Activated CD4-positive, alpha-beta T cell treated with anti-CD3 and anti-CD28 coated beads, Interleukin-2, Interleukin-6, amounts not matched to agents 100 ng/mL and 50 ng/mL, durations not matched to agents 16 hours and 8 hours (primary cell): ENCODE data around the gene AATK.

Experiments
- DNase-seq: peaks from one replicate; pipeline ENCODE4 v3.0.0-alpha.2; 2020

The AATK gene

DNA sequence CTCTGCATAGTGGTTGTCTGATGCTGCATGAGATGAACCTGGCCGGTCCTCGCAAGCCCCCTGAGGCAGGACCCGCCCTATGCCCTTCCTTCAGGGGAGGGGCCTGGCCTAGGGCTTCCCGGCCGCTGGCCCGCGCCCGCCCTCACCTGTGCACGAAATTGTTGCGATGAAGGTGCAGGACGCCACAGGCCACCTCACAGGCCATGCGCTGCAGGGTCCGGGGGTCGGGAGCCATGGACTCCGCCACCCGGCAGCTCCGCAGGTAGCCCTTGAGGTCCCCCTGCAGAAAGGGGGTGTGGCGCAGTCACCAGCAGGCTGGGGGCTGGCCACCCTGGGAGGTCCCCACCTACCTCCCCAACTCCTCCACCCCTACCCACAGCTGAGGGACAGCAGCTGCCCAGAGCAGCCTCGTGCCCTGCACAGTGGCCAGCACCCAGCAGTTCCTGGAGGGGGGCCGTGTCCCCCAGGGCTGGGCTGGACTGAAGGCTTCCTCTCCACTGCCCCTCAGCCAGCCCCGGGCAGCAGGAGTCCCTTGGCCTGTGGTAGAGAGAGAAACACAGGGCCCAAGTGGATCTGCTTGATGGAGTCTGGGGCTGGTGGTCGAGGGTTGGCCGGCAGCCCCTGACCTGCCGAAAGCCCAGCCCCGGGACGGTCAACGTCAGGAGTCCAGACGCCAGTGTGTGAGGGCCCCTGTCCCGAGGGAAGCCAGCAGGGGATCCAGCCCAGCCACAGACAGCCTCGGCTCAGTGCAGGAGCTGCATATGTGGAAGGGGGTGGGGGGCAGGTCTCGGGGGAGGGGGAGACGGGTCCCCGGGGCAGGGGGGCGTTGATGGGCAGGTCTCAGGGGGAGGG lies 39.5 kb downstream of the AATK start:
- no peak for DNase-seq

DNA sequence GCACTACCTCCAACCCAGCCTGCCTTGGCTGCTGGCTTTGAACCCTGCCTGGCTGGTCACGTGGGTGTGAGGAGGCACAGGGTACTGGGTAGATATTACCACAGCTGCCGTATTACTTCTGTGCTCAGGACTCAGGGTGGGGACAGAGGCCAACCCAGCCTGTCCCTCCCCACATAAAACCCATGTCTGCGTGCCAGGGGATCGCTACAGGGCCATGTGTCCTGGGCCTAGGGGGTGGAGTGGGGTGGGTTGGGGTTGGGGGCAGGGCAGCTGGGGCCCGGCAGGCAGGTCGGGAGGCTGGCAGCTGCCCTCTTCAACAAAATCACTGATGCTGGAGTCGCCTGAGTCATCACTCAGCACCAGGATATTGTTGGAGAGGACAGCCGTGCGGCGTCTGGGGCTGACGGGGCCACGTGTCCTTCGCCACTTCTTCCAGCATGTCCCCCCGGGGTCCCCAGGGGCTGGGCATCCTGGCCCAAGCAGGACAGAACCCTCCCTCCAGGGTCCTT lies 40.4 kb downstream of the AATK start:
- DNase-seq = no peak

DNA sequence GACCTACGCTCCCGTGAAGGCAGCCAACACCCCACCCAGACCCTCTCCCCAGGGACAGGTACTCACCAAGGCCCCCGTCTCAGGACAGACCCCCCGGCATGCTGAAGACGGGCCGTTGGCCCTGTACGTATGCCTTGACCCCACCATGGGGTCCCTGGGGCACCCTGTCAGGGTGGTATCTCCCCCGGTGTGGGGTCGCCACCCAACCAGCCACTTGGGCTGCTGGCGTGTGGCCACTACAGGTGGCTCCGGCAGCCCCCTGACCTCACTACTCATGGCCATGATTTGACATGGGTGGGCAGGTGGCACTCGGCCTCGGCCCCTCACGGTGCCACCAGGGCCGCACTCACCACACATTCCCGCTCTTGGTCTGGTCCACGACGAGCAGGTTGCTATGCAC lies 41.6 kb downstream of the AATK start:
- no peak for DNase-seq

DNA sequence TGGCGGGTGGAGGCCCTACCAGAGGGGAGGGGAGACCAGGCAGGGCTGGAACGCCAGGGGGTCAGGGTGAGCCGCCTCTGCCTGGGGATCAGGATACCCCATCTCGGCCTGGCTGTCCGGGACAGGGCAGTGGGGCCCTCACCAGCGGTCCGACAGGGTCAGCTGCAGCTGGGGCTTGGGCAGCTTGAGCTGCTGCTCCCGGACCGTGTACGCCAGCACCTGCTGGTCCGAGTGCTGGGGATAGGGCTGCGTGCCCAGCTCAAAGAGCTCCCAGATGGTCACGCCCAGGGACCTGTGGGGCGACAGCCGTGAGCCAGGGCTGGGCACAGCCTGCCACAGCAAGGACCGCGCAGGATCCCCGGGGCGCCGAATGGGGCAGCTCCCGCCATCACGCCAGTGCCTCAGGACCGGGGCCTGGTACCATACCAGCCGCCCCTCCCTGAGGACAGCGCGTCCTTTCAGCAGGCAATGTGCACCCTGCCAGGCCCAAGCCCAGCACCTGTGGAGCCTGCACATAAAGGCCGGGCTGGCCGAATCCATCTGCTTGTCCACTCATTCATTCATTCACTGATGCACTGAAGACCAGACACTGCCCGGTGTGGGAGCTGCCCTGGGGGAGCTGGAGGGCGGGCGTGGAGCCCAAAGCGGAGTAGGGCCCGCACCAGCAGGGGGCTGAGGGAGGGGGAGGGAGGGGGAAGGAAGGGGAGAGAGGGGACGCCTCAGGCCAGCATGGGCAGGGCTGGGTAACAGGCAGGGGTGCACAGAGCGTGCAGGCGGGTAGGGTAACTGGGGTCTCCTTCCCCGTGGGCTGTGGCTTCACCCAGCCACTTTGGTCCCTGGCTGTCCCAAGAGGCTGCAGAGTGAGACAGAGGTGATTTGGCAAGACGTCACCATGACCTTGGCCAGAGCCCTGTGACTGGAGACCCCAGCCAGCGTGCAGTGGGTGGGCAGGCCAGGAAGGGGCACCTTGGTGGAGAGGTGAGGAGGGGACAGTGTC lies 42.7 kb downstream of the AATK start:
- no peak for DNase-seq

DNA sequence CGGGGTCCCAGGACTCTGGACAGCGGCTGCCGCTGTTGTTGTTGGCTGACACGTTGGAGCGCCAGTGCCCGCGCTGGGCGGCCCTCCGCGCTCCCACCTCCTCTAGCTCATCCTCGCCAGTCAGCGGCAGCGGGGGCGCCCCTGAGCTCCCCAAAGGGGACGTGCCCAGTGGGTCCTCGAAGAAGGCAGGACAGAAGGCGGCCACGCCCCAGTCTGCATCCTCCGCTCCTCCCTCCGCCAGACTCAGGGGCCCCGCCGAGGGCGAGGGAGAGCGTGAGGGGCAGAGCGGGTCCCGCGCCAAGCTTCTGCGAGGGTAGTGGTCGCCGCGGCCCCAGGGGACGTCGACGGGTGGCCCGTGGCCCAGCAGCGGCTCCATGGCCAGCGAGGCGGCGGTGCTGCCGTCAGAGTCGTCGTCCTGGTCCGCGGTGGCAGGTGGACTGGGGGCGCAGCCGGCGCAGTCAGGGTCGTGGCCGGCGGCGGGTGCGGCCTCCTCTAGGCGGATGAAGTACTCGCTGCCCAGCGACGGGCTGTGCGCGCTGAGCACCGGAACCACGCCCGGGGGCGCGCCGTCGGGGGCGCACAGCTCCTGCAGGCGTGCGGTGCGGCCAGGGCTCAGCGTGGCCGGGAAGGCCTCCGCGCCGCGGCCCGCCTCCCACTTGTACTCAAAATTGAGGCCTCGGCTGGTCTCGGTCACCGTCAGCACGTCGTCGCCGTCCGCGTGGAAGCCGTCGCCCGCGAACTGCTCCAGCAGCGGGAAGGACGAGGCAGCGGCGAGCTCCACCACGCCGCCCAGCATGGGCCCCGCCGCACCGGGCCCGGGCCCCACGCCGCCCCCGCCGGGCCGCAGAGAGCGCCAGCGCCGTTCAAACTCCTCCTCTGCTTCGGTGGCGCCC lies 43.9 kb downstream of the AATK start:
- no peak for DNase-seq

DNA sequence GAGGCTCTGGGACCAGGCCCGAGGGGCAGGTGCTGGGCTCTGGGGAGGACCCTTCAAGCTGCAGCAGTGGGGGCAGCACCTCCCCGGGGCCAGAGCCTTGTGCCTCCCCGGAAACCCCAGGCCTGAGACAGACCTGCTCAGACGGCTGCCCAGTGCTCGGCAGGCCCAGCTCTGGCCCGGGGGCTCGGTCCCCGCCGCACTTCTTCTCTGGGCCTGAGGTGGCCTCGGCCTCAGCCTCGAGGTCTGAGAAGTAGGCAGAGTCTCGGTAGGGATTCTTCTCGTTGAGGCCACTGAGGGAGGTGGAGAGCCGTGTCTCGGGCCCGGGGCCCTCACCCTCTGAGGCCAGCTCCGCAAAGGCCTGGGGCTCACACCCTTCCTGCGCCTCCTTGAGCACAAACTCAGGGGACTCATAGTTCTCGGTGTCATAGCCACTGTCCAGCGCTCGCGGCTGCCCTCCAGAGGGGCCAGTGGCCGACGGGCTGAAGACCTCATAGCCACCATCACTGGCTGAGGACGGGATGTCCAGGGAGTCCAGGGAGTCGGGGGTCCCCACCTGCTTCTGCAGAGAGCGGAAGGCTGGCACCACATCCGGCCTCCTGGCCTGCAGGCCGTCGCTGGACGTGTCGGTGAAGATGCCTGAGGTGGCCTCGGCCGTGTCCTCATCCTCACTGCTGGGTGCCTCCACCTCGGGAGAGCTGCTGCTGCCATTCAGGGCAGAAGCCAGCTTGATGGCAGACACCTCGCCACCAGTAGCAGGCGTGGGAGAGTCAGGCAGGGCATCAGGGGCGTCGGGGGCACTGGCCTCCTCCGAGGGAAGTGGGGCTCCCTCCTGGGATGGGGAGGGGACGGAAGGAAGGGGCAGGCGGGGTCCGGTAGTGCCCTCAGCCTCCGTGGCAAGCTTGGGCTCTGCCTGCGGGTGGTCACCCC lies 45.1 kb downstream of the AATK start:
- DNase-seq = no peak

DNA sequence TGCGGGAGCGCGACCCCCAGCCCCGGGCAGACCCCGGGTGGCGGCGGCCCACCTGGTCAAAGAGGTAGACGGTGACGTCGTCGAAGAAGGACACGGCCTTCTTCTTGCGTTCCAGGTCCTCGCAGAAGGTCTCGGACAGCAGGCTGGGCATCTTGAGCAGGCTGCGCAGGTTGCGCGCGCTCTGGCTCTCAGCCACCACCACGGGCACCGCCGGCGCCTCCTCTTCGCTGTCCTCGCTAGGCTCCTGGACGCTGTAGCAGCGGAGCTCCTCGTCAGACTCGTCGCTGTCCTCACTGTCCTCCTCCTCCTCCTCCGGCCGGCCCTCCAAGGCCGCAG lies 45.9 kb downstream of the AATK start:
- DNase-seq = no peak

DNA sequence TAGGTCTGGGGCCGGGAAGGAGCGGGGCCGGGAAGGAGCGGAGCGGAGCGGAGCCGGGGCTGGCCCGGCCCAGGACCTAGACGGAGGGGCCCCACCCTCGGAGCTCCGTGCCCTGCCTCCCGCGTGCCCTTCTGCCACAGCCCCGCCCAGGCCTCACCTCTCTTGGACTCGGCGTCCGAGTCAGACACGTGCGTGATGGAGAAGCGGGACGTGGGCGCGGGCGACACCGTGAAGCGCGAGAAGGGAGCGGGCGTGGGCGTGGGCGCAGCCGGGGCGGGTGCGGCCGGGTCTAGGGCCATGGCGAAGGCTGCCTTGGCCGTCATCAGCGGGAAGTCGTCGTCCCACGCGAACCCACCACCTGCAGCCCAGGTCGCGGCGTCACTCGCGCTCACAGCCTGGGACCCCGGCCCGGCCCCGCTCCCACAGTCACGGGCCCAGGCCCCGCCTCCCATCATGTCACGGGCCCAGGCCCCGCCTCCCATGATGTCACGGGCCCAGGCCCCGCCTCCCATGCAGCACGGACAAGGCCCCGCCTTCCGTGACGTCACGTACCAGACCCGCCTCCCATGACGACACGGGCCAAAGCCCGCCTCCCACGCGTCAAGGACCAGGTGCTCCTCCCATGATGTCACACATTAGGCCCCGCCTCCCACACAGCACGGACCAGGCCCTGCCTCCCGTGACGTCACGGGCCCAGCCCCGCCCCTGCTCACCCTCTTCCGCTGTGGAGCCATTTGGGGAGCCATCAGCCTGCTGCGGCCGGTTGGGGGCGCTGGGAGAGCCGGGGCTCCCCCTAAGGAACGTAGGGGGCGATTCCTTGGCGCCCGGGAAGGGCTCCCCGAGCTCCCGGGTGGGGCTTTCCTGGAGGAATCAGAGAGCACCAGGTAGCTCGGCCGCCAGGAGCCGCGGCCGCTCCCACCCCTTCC lies 46.5 kb downstream of the AATK start:
- DNase-seq = peak; percentile 90

DNA sequence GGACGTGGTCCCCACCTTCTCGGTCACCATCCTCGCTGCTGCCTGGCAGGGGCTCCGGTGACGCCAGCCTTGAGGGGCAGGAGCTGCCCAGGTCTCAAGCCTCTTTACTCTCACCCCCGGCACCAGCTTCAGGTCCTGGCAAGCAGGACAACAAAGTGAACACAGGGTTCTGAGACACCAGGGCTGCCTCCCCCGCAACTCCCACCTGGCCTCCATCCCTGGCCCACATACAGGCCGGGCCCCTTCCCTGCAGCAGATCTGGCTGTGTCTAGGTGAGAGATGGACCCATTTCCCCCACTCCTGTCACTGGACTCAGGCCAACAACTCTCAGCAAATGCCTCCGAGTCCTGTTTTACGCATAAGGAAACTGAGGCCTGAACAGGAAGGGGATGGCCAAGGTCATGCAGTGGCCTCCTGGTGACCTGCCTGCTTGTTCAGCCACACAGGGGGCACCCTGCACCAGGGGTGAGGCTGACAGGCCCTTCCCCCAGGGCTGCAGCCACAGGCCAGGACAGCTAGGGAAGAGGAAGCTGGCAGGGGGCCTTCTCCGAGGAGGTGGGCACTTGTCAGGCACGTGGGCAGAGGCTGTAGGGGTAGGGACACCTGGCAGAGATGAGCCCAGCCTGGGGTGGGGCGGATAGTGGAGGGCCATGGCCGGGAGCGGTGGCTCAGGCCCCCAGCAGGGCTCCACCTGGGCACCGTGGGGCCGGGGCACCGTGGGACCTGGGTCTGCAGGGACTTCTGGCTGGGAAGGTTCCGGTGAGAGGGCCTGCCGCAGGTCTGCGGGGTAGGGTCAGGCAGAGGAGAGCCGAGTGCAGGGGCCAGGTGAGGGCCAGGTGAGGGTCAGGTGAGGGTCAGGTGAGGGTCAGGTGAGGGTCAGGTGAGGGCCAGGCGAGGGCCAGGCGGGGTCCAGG lies 47.5 kb downstream of the AATK start:
- no peak for DNase-seq

DNA sequence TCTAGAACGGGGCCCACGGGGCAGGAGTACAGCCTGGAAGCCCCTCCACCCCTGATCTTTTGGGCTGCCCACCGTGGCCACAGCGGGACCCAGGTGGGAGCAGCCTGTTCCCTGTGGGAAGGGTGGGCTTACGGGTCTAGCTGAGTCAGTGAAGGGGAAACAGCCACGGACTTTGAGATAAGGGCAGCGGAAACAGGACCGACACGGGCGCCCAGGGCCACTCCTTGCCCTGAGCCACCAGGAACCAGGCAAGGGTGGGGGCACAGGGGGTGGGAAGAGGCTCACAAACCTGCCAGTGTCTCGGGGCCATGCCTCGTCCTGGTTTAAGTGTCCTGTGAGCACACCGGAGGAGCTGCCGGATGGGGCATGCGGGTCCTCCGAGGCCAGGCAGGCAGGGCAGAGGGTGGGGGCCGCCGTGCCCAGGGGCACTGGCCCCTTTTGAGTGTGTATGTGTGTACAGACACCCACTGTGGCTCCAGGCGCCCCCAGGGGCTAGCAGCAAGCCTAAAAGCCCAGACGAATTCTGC lies 48.3 kb downstream of the AATK start:
- no peak for DNase-seq

DNA sequence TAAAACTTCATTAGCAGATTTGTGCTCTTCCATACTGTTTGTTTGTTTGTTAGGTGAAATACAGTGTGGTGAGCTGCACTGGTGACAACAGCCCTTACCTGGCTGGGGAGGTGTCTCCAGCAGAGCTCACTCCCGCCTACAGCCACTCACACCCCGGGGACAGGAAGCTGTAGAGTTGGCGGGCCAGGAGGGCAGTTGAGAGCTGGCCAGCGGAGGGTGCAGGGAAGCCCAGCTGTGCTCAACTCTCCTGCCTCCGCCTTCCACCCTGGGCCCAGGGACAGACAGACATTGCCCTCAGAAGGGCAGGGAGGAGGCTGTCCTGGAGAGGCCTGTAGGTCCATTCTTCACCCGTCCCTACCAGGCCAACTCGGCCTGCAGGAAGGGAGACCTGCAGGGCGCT lies 49.3 kb downstream of the AATK start:
- DNase-seq = no peak

DNA sequence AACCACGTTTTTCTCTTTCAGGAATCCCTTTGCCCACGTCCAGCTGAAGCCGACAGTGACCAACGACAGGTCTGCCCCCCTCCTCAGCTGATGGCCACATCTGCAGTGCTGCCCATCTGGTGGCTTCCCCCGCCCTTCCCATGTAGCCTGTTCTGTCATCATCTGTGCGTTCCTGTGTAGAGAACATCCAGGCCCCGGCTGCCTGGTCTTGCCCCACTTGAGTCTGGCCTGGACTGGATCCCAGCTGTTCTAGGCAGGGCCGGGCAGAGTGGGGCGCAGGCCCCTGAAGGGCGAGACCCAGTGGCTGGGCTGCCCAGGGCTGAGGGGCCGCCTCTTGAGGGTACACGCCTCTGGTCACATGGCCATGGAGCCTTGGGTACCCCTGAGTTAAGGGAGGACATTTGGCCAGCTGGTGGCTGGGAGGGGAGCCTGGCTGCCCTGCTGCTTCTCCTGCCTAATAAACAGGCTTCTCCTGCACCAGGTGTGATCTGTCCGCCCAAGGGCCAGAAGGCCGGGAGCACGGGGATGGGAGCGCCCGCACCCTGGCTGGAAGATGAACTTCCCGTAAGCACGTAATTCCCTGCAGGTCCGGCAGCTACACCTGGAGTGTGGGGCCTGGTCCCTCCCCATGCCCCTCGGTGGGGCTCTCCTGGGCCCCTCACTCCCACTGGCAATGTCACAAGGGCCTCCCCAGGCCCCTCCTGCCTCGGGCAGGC lies 50.1 kb downstream of the AATK start:
- no peak for DNase-seq

DNA sequence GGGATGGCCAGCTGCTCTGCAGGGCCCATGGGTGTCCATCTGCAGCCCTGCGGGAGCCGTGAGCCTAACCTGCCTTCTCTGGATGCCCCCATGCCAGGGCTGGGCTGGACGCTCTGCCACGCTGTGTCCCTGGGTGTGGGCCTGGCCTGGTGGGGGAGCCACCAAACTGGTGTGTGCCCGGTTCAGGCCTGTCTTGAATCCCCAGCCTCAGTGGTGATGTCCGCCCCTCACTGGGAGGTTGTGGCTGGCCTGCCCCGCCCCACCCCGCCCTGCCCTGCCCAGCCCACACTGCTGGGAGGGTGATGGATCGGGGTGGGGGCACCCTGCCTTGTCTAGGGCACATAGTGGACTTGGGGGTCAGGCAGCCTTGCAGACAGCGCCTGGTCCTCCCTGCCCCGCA lies 50.8 kb downstream of the AATK start:
- no peak for DNase-seq

DNA sequence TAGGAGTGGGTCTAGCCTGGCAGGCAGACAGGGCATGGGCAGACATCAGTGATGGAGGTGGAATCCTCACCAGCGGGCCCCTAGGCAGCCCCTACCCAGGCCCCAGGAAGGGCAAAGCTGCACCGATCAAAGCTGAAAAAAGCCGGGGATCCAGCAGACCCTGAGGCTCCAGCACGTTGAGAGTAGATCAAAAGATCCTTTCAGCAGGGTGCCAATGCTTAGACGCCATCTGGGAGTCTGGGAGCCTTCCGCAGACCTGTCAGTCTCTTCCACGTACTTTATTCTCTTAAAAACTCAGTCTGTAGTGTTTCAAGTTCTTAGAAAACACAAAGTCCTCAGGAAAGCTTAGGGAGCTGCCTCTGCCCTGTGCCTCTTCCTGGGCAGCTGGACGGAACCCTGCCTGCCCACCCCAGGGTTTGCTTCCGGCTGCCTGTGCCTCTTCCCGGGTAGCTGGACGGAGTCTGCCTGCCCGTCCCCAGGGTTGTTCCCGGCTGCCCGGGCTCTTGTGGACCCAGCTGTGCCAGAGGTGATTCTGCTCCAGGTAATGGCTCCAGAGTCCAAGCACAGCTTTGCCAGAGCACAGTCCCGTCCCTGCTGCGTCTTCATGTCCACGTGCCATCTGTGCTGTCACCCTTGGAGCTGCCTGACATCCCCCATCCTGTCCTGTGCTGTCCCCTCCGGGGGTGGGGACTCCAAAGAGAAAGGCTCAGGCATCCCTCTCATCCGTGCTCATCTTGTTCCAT lies 51.5 kb downstream of the AATK start:
- DNase-seq = no peak

DNA sequence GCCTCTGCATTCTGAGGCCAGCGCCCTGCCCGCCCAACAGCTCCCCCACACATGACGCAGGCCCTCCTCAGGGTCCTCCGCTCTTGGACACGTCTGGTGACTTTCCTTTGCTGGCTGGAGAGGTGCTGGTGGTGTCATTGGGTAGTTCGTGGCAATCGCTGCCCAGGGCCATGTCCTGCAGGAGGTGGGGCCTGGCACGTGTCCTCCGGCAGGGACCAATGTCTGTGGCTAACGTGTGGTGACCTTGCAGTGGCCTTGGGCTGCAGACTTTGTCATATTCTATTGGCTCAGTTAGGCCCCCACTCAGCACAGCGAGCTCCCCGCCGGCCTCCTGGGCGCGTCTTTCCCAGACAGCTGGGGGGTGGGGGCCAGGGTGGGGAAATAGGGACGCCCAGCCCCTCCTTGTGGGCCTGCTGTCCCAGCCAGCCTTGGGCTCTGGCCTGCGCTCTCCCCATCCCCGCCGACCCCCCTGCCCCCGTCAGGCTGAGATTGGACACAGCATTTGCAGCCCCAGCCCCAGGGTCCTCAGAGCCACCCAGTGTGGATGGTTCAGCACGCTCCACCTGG lies 52.8 kb downstream of the AATK start:
- DNase-seq = no peak

DNA sequence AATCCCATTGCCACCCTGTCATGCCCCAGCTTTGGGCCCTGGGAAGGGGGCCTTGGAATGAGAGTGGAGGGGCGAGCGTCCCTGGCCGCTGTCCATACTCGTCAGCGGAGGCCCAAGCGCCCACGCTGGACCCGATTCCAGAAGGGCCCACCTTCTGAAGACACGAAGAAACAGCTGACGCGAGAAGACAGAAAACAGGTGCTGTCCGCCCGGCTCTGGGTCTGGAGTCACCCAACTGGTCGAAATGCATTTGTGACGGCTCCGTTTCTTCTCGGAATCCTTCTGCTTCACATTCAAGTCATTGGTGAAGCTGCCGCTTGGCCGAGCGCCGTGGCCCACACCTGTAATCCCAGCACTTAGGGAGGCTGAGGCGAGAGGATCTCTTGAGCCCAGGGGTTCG lies 53.6 kb downstream of the AATK start:
- DNase-seq = no peak

DNA sequence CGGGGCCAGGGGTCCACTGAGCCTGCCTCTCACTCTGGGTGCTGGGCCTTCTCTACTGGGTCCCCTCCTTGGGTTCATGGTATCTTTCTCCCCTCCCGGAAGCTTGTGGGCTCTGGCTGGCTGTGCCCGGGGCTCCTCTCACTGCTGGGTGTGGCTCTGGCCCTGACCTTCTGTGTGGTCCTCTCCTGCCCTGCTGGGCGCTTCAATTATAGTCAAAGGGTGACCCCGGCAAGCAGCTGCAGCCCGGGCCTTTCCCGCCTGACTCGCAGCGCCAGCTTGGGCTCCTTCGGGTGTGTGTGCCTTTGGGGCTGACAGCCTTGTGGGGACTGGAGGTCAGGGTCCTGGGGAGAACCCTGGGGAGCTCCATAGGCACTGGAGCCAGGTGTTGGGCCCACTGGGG lies 55.0 kb downstream of the AATK start:
- DNase-seq = no peak
